Measurements from ENCODE around the gene GPER1.

Gene GPER1

GRCh38 chr7:1103009-1103788 is 15.3 kb downstream of the GPER1 start:
- no peak for TF ChIP-seq SIN3A (IDR thresholded peaks at IDR 0.05; ENCODE audit: borderline replicate concordance, insufficient read depth, low read length)
- no peak for TF ChIP-seq FOXP2 (optimal IDR thresholded peaks at IDR 0.05; ENCODE audit: borderline replicate concordance, extremely low read depth, extremely low read length, insufficient read depth)
- TF ChIP-seq POLR2AphosphoS5 (IDR thresholded peaks at IDR 0.05; ENCODE audit: low read depth, low read length): no peak
- no peak for TF ChIP-seq REST (IDR thresholded peaks at IDR 0.05; ENCODE audit: insufficient read depth in 1 of 2, low read depth in 2 of 2, low read length in 2 of 2)
- no peak for TF ChIP-seq TAF1 (IDR thresholded peaks at IDR 0.05; ENCODE audit: borderline replicate concordance, insufficient read depth, low read length)

GRCh38 chr7:1103789-1104515 is 16.0 kb downstream of the GPER1 start:
- TF ChIP-seq POLR2AphosphoS5 (IDR thresholded peaks at IDR 0.05; ENCODE audit: low read depth, low read length) (no peak), FOXP2 (optimal IDR thresholded peaks at IDR 0.05; ENCODE audit: borderline replicate concordance, extremely low read depth, extremely low read length, insufficient read depth) (no peak), SIN3A (IDR thresholded peaks at IDR 0.05; ENCODE audit: borderline replicate concordance, insufficient read depth, low read length) (no peak), REST (IDR thresholded peaks at IDR 0.05; ENCODE audit: insufficient read depth in 1 of 2, low read depth in 2 of 2, low read length in 2 of 2) (no peak), TAF1 (IDR thresholded peaks at IDR 0.05; ENCODE audit: borderline replicate concordance, insufficient read depth, low read length) (no peak)

GRCh38 chr7:1104516-1105179 is 16.7 kb downstream of the GPER1 start:
- no peak for TF ChIP-seq TAF1 (IDR thresholded peaks at IDR 0.05; ENCODE audit: borderline replicate concordance, insufficient read depth, low read length)
- no peak for TF ChIP-seq REST (IDR thresholded peaks at IDR 0.05; ENCODE audit: insufficient read depth in 1 of 2, low read depth in 2 of 2, low read length in 2 of 2)
- TF ChIP-seq FOXP2 (optimal IDR thresholded peaks at IDR 0.05; ENCODE audit: borderline replicate concordance, extremely low read depth, extremely low read length, insufficient read depth): no peak
- no peak for TF ChIP-seq POLR2AphosphoS5 (IDR thresholded peaks at IDR 0.05; ENCODE audit: low read depth, low read length)
- TF ChIP-seq SIN3A (IDR thresholded peaks at IDR 0.05; ENCODE audit: borderline replicate concordance, insufficient read depth, low read length): no peak

GRCh38 chr7:1105189-1105588 is 17.3 kb downstream of the GPER1 start:
- TF ChIP-seq POLR2AphosphoS5 (IDR thresholded peaks at IDR 0.05; ENCODE audit: low read depth, low read length) (no peak), SIN3A (IDR thresholded peaks at IDR 0.05; ENCODE audit: borderline replicate concordance, insufficient read depth, low read length) (no peak), REST (IDR thresholded peaks at IDR 0.05; ENCODE audit: insufficient read depth in 1 of 2, low read depth in 2 of 2, low read length in 2 of 2) (no peak), FOXP2 (optimal IDR thresholded peaks at IDR 0.05; ENCODE audit: borderline replicate concordance, extremely low read depth, extremely low read length, insufficient read depth) (no peak), TAF1 (IDR thresholded peaks at IDR 0.05; ENCODE audit: borderline replicate concordance, insufficient read depth, low read length) (no peak)

All from PFSK-1 (cell line).